ENCODE results near the gene WDFY2.

DNA sequence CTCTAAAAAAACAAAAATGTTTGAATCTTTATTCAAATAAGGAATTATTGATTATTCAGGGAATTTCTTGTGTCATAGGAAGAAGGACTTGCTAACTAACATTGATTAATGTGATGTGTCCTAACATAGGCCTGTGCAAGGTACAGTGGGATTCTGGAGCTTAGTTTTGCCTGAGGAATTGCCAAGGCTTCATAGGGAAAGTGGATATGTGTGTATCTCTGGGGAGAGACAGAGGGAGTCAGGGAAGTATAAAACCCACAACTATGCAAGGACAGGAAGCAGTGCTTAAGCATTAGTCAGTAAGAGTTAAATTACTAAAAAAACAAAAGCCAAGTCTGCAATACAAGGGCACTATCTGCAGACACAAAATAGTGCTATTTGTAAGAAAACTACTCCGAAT lies 59.6 kb downstream of the WDFY2 start:
- TF ChIP-seq, protein P1, sequence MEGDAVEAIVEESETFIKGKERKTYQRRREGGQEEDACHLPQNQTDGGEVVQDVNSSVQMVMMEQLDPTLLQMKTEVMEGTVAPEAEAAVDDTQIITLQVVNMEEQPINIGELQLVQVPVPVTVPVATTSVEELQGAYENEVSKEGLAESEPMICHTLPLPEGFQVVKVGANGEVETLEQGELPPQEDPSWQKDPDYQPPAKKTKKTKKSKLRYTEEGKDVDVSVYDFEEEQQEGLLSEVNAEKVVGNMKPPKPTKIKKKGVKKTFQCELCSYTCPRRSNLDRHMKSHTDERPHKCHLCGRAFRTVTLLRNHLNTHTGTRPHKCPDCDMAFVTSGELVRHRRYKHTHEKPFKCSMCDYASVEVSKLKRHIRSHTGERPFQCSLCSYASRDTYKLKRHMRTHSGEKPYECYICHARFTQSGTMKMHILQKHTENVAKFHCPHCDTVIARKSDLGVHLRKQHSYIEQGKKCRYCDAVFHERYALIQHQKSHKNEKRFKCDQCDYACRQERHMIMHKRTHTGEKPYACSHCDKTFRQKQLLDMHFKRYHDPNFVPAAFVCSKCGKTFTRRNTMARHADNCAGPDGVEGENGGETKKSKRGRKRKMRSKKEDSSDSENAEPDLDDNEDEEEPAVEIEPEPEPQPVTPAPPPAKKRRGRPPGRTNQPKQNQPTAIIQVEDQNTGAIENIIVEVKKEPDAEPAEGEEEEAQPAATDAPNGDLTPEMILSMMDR (conservative IDR thresholded peaks at IDR 0.05; ENCODE audit: low read length) = no peak
- no peak for TF ChIP-seq EZH2phosphoT487 (IDR thresholded peaks at IDR 0.05; ENCODE audit: borderline replicate concordance)
